Activated naive CD4-positive, alpha-beta T cell treated with Interleukin-2 at 50 U/mL for 16 hours (primary cell): ENCODE measurements around the gene ARHGAP44.

ENCODE experiments used
- DNase-seq: peaks from one replicate; pipeline ENCODE4 v3.0.0-alpha.2; 2020

The ARHGAP44 gene

GRCh38 chr17:12907477-12907876 is 118.2 kb downstream of the ARHGAP44 start:
- no peak for DNase-seq

GRCh38 chr17:12909046-12909445 is 119.7 kb downstream of the ARHGAP44 start:
- DNase-seq, result no peak

DNA sequence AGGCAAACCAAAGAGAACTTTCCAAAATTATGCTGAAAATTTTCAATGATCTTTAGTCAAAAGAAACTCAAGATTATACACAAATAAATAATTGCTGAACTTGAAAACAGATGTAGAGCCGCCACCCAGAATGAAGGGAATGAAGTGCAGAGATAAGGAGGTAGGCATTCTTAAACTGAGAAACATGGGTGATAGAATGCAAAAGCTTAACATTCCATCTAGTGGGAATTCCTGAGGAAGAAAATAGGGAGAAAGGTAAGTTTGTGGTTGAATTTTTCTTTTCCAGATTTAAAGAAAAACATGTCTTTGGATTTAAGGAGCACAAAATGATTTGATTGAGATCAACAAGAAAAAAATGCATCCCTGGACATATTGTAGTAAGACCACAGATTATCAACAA is 120.2 kb downstream of the ARHGAP44 start:
- no peak for DNase-seq

GRCh38 chr17:12911239-12911638 is 121.9 kb downstream of the ARHGAP44 start:
- DNase-seq, result no peak

GRCh38 chr17:12917399-12917798 is 128.1 kb downstream of the ARHGAP44 start:
- DNase-seq, result no peak

- DNase-seq, result no peak
Measured at GRCh38 chr17:12918142-12918541, 128.8 kb downstream of the ARHGAP44 start.

GRCh38 chr17:12922120-12922519 is 132.8 kb downstream of the ARHGAP44 start:
- no peak for DNase-seq

DNA sequence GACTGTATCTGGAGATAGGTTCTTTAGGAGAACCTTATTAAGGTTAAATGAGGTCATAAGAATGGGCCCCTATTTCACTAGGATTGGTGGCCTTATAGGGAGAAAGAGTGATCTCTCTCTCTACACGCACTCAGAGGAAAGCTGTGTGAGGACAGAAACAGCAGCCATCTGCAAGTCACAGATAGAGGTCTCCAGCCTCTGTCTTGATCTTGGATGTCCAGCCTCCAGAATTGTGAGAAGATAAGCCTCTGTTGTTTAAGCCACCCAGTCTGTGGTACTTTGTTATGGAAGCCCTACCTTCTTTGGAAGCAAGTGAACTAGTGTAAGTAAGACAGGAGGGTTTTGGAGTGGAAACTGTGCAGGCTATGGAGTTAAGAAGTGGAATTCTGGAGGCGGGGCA is 135.3 kb downstream of the ARHGAP44 start:
- no peak for DNase-seq

GRCh38 chr17:12927001-12927400 is 137.7 kb downstream of the ARHGAP44 start:
- no peak for DNase-seq

DNA sequence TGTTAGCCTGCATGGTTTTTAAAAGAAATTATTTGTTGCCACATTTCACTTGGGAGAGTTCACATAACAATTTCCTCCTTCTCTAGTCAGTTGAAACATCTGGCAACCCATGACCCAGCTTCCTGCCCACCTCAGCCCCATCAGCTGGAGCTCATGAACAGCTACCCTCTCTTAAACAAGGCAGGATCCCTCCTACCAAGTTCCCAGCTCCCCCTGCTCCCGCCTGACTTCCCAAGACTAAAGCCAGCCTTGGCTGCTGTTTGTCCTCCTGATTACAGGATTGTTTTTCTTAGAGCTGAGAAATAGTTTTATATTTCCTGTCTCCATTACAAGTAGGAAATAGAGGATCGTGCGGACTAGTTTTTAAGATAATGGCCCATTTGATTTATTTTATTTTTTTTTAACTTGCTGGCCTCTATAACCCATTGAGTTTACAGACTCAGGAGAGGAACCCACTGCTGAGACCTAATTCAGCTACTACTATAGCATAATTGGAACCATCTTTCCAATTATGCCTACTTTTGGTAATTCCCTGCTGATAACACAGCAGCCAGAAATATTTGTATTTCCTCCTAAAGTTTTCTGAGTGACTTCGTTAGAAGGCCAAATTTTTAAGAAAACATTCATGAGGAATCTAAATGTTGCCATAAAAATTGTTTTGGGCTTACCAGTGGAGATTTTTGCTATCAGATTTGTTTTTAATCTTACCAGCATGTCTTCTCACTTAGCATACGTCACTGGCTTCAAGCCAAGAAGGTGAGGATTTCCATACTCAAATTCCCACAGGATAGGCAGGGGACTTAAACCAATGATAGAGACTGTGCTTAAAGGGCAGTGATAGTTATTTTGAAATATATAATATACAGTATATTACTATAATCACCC is 138.5 kb downstream of the ARHGAP44 start:
- no peak for DNase-seq

DNA sequence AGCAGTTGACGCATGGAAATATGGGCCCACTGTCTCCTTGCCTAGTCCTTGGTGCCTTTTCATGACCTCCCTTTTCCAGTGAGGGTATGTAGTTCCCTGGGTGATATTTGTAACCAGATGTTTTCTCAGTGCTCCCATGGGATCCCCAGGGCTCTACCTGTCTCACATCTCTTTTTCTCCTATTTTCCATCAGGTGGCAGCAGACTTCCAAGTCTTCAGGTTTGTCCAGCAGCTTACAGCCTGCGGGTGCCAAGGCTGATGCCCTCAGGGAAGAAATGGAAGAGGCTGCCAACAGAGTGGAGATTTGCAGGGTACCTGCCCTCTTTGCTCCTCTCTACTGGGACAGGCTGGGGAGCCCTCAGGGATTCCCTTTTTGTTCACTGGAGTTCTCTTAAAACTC is 139.4 kb downstream of the ARHGAP44 start:
- DNase-seq, result no peak

DNA sequence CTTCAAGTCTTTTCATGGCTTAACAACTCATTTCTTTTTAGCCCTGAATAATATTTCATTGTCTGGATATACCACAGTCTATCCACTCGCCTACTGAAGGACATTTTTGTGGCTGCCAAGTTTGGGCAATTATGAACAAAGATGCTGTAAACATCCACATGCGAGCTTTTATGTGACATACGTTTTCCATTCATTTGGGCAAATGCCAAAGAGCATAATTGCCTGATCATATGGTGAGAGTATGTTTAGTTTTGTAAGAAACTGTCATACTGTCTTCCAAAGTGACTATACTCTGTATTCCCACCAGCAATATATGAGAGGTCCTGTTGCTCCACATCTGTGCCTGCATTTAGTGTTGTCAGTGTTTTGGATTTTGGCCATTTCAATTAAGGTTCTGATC is 147.2 kb downstream of the ARHGAP44 start:
- DNase-seq, result no peak

DNA sequence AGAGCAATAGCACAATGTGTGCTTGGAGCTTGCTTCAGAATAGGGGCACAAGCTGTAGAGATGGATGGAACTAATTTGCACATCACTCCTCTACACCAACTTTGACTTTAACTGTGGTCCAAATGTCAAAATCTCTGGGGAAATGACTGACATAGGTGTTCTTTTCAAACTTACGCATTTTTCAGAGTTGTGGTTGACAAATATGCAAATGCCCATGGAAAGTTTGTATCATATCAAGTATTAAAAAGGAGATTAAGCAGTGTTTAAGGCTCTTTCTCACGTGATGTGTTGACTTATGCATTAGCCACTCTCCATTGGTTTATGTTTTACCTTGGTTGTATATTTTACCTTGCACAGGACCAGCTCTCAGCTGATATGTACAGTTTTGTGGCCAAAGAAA is 151.4 kb downstream of the ARHGAP44 start:
- DNase-seq, result no peak

- no peak for DNase-seq
Measured at GRCh38 chr17:12947047-12947446, 157.7 kb downstream of the ARHGAP44 start.

DNA sequence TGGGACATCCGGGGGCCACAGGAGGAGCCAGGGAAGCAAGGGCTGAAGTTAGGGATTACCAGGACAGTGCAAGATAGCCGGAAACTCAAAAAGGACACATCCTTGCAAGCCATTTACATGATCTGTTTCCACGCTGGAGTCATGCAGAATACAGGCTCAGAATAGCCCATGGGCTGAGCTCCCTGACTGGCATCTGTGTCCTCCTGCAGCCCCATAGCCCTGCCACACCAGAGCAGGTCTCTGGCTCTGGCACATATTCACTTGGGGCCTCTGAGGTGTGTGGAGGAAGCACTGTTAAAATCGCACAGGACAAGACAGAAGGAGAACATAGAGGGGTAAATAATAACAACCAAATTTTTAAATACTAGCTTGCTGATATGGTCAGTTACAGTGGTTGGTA is 162.7 kb downstream of the ARHGAP44 start:
- DNase-seq, result no peak

DNA sequence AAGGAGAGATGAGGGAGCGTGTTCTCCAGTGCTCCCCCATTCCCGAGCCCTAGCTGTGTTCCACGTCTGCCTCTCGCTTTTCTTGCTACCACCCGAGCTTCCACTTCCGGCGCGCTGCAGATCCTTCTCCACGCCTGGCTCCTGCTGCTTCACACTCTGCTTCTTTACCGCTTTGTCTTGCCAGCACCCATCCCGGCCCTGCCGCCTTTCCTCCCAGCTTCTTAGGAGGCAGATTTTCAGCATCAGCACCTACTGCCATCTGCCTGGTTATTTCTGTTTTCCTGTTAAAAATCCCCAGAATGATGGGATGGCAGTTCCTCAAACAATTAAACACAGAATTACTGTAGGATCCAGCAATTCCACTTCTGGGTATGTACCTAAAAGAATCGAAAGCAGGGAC is 163.9 kb downstream of the ARHGAP44 start:
- no peak for DNase-seq

DNA sequence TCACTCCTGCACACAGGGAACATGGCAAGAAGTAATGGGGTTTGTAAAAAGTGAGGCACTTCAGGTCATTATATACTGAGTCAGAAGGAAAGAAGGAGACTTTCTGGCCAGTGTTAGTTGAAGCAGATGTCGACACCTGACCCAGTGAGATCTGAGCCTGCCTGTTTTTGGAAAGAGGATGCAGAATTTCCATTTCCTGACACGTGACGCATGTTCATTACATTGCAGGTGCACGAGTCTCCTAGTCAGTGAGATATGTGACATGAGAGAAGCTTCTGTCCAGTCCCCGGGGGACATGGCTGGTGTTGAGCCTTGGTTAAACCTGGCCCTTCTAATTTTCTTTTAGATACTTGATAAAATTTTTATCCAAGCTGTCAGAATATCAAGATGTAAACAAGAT is 166.2 kb downstream of the ARHGAP44 start:
- DNase-seq, result no peak

DNA sequence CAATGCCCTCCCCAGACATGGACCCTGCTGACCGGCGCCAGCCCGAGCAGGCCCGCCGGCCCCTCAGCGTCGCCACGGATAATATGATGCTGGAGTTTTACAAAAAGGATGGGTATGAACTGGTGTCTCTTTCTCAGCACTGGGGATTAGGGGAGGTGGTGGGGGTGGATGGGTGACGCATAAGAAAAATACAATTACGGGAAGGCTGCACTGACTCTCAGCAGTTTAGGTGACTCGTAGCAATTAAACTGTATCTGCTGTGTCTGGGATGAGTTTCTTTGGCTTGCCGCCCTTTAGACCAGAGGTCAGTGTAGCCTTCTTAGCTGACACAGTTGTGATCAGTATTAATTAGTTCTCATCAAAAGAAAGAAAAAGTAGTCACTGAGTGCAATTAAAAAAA is 169.5 kb downstream of the ARHGAP44 start:
- no peak for DNase-seq

DNA sequence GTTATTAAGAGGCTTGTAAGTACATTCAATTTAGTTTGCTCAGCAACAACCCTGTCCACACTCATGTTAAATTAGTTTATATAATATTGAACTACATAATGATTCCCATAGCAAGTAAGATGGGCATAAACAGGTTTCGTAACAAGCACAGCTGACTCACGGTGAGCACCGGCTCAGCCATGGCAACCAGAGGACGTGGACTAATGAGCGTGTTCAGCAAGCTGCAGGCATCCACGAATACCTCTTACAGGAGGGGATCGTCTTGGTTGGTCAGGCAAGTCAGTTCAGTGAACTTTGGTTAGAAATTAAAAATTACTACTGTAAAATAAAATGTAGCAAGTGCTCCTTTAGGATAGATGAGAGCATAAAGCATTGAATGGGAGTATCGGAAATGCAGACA is 170.1 kb downstream of the ARHGAP44 start:
- DNase-seq, result no peak

DNA sequence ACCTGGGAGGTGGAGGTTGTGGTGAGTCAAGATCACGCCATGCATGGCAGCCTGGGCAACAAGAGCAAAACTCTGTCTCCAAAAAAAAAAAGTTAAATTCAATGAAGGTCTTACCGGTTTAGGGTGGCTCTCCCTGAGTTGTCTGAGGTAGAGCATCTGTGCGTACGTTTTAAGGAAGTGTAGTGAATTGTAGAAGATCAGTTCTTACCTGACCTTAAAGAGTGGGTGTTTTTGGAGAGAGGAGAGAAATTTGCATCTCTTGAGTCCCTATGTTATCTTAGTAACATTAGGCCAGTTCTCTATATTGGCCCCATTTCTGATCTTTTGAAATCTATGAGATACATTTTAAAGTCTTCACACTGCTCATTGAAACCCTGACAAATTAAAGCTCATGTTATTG is 172.4 kb downstream of the ARHGAP44 start:
- no peak for DNase-seq

- no peak for DNase-seq
Measured at GRCh38 chr17:12963505-12963904, 174.2 kb downstream of the ARHGAP44 start.

GRCh38 chr17:12964162-12964561 is 174.9 kb downstream of the ARHGAP44 start:
- DNase-seq, result no peak

DNA sequence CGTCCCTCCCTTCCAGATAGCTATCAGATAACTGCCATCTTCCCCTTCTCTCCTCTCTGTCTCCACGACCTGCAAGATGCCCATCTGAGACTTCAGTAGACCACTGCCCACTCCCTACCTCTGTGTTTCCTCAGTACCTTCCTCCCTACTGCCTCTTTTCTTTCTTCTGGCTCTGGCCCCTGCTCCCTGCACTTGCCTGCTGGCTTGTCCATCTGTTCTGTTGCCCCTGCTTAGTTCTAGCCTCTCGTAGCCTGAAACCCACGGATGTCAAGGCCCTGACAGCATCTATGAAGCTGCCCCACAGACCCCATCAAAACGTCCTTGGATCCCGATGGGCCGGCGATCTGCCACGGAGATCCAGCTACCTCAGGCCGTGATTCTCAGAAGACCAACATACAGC is 175.5 kb downstream of the ARHGAP44 start:
- no peak for DNase-seq

GRCh38 chr17:12965988-12966387 is 176.7 kb downstream of the ARHGAP44 start:
- DNase-seq, result no peak

DNA sequence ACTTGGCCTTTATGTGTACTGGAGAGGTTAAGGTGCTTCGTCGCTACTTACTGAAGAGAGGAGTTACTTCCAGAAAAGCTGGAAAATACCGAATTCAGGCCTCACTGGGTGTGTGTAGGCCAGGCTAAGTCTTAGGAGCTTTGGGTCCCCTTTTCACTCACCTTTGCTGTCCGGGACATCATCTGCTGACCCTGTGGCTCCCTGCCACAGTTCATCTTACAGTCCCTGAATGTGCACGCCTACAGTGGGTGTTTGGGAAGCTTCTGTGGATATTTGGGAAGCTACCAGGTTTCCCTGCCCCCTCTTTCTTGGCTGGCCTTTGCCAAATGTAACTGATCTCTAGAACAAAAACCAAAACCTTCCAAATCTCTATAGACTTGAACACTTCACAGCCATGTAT is 177.1 kb downstream of the ARHGAP44 start:
- DNase-seq, result no peak
